IMR-90 (cell line): Measurements from ENCODE around the gene ZFP90. TPM values are rescaled to one million over a fixed set of nuclear protein-coding genes. Genes with fewer than 3 reads are reported as not detected.

Experiments used
- ATAC-seq: fragments of 200-7000 bp; cut with Tn5 transposase; 2 replicates; pipeline ENCODE4 v1.9.1; 2020; ENCODE audit warnings: low read depth, mild to moderate bottlenecking, moderate library complexity
- BruUV-seq: library from RNA; stranded (reverse); fragments of 400-500 nt; replicated peaks from 2 replicates; lab custom pipeline; 2021; lab: Mats Ljungman, UMichigan
- CTCF ChIA-PET: fragments of 300-600 bp; formaldehyde crosslinking; extraction: SDS; loops from one replicate; lab custom pipeline; 2021; ENCODE audit warnings: antibody characterized with exemption; lab: Yijun Ruan, JAX
- POLR2A ChIA-PET: fragments of 300-600 bp; sonication (Branson Sonifier 250); formaldehyde crosslinking; loops from one replicate; lab custom pipeline; 2022; ENCODE audit warnings: antibody characterized with exemption; ENCODE audit not compliant: unreplicated experiment; lab: Charles Lee
- DNase-seq: peaks from one replicate; pipeline ENCODE4 v3.0.0; 2013
- H2AFZ ChIP-seq: replicated peaks from 2 replicates; pipeline ENCODE3; 2013; ENCODE audit warnings: low read length, mild to moderate bottlenecking; ENCODE audit not compliant: poor library complexity
- H2AK5ac ChIP-seq: 2 replicates; pipeline ENCODE4 v1.6.1; 2013; ENCODE audit warnings: low read depth, low read length, inconsistent platforms
- H2AK9ac ChIP-seq: replicated peaks from 2 replicates; pipeline ENCODE3; 2013; ENCODE audit warnings: mild to moderate bottlenecking, low read depth, low read length, moderate library complexity; ENCODE audit not compliant: poor library complexity
- H2BK120ac ChIP-seq: 2 replicates; pipeline ENCODE4 v1.6.1; 2013; ENCODE audit warnings: low read depth, low read length, inconsistent platforms
- H2BK15ac ChIP-seq: 3 replicates; pipeline ENCODE4 v1.6.1; 2013; ENCODE audit warnings: low read depth, low read length, inconsistent platforms
- H2BK20ac ChIP-seq: 2 replicates; pipeline ENCODE4 v1.6.1; 2013; ENCODE audit warnings: low read depth, mild to moderate bottlenecking, inconsistent platforms, low read length, moderate library complexity
- H2BK5ac ChIP-seq: 2 replicates; pipeline ENCODE4 v1.6.1; 2013; ENCODE audit warnings: mild to moderate bottlenecking, low read depth, low read length, inconsistent platforms; ENCODE audit not compliant: poor library complexity, severe bottlenecking
- H3K14ac ChIP-seq: replicated peaks from 2 replicates; pipeline ENCODE4 v1.6.1; 2013; ENCODE audit warnings: low read depth, low read length, inconsistent platforms
- H3K18ac ChIP-seq: 2 replicates; pipeline ENCODE4 v1.6.1; 2013; ENCODE audit warnings: low read depth, low read length, control low read depth
- H3K23ac ChIP-seq: 2 replicates; pipeline ENCODE4 v1.6.1; 2013; ENCODE audit warnings: low read depth, low read length, inconsistent platforms
- H3K27ac ChIP-seq: 2 replicates; pipeline ENCODE4 v1.5.1; 2013; ENCODE audit warnings: mild to moderate bottlenecking, control low read depth, low read length; ENCODE audit not compliant: insufficient read depth
- H3K27me3 ChIP-seq: 2 replicates; pipeline ENCODE4 v1.6.1; 2013; ENCODE audit warnings: low read length; ENCODE audit not compliant: control insufficient read depth, insufficient read depth
- H3K36me3 ChIP-seq: 2 replicates; pipeline ENCODE4 v1.6.1; 2013; ENCODE audit warnings: low read length, mixed read lengths; ENCODE audit not compliant: control insufficient read depth, insufficient read depth
- H3K4ac ChIP-seq: 2 replicates; pipeline ENCODE4 v1.6.1; 2013; ENCODE audit warnings: low read depth, low read length, inconsistent platforms
- H3K4me1 ChIP-seq: 2 replicates; pipeline ENCODE4 v1.6.1; 2013; ENCODE audit warnings: low read length, mixed read lengths; ENCODE audit not compliant: control insufficient read depth, insufficient read depth
- H3K4me2 ChIP-seq: 2 replicates; pipeline ENCODE4 v1.6.1; 2013; ENCODE audit warnings: low read depth, mild to moderate bottlenecking, control low read depth, low read length, moderate library complexity
- H3K4me3 ChIP-seq: 2 replicates; pipeline ENCODE4 v1.5.1; 2013; ENCODE audit warnings: low read depth, mild to moderate bottlenecking, control low read depth, low read length, moderate library complexity; ENCODE audit not compliant: insufficient read depth
- H3K56ac ChIP-seq: 2 replicates; pipeline ENCODE4 v1.6.1; 2013; ENCODE audit warnings: low read length, inconsistent platforms; ENCODE audit not compliant: insufficient read depth; ENCODE audit errors: extremely low read depth
- H3K79me1 ChIP-seq, 2 experiments: 2 replicates each; pipeline ENCODE4 v1.6.1; 2013; ENCODE audit warnings: low read length in 2 of 2, inconsistent platforms in 1 of 2, low read depth in 1 of 2
- H3K9ac ChIP-seq: 2 replicates; pipeline ENCODE4 v1.6.1; 2013; ENCODE audit warnings: low read depth, low read length, control low read depth
- H3K9me1 ChIP-seq: 2 replicates; pipeline ENCODE4 v1.6.1; 2013; ENCODE audit warnings: low read length, inconsistent platforms; ENCODE audit not compliant: insufficient read depth
- H3K9me3 ChIP-seq: 2 replicates; pipeline ENCODE4 v1.6.1; 2013; ENCODE audit warnings: low read length; ENCODE audit not compliant: control insufficient read depth, insufficient read depth
- H4K20me1 ChIP-seq: 2 replicates; pipeline ENCODE4 v1.6.1; 2013; ENCODE audit warnings: low read length, inconsistent platforms; ENCODE audit not compliant: insufficient read depth
- H4K5ac ChIP-seq: 2 replicates; pipeline ENCODE4 v1.6.1; 2013; ENCODE audit warnings: mild to moderate bottlenecking, low read depth, low read length, control low read depth
- H4K8ac ChIP-seq, 2 experiments: 2 replicates each; pipeline ENCODE4 v1.6.1; 2013; ENCODE audit warnings: low read depth in 2 of 2, low read length in 2 of 2, control low read depth in 1 of 2, inconsistent platforms in 1 of 2
- H4K91ac ChIP-seq: 2 replicates; pipeline ENCODE4 v1.6.1; 2013; ENCODE audit warnings: low read depth, low read length, inconsistent platforms; ENCODE audit not compliant: insufficient read depth
- CEBPB ChIP-seq: IDR thresholded peaks from 2 replicates; pipeline ENCODE4 v1.6.1; 2012; ENCODE audit warnings: low read depth, low read length, improper control_type of control experiment
- WGBS, 2 experiments: methylation state at CpG; one replicate each; pipeline versions ENCODE4 v1.1.5 to v1.1.7; 2013; ENCODE audit warnings: missing lambda C conversion rate in 2 of 2; ENCODE audit not compliant: insufficient read length in 1 of 2; ENCODE audit errors: extremely low coverage in 2 of 2; 5-methylcytosine and 5-hydroxymethylcytosine counted together
- dilution Hi-C: fragments of 300-500 bp; cut with HindIII; formaldehyde crosslinking; loops from one replicate; pipeline ENCODE4 v1.14.3; 2018; ENCODE audit warnings: low sequenced_read_pairs; ENCODE audit not compliant: unreplicated experiment
- in situ Hi-C: fragments of 300-500 bp; cut with MboI; formaldehyde crosslinking; loops from 3 replicates; pipeline ENCODE4 v1.14.3; 2019; ENCODE audit warnings: low sequenced_read_pairs, inconsistent platforms, mixed read lengths
- intact Hi-C: fragments of 100-400 bp; cut with micrococcal nuclease; formaldehyde crosslinking; loops from 2 replicates; pipeline ENCODE4 v1.10.0; 2022
- polyA plus RNA-seq, 3 experiments: library from polyadenylated mRNA; depleted of rRNA; stranded (reverse); fragments of >200 nt; gene quantifications; 2 replicates each; pipeline ENCODE4 v1.2.3, GENCODE V29; 2012; ENCODE audit warnings: low replicate concordance in 1 of 3
- total RNA-seq: library from RNA; depleted of rRNA; stranded (reverse); fragments of >200 nt; gene quantifications from 2 replicates; pipeline ENCODE4 v1.2.3, GENCODE V29; 2012

Gene ZFP90
- total and polyA plus RNA-seq, 2 of the 4 experiments (the other 2 are of a cell fraction), result 7.3 to 22.6 TPM

- Histone ChIP-seq H3K23ac (no peak overlapping the region), H2BK20ac (no peak overlapping the region), H3K9me3 (peaks cover 6% of the 10 kb centered on the region; the same call in 1 of the 2 replicates), H3K27me3 (no peaks in the 10 kb centered on the region), H3K18ac (no peak overlapping the region), H3K79me1 (no peaks in the 10 kb centered on the region), H2BK15ac (no peak overlapping the region), H4K8ac (no peak overlapping the region), H3K14ac (no peak overlapping the region), H2BK120ac (no peak overlapping the region), H2AK9ac (no peak overlapping the region), H3K4me1 (no peaks in the 10 kb centered on the region), H2BK5ac (no peak overlapping the region), H3K56ac (no peak overlapping the region), H4K5ac (no peak overlapping the region), H4K20me1 (no peaks in the 10 kb centered on the region), H4K91ac (no peak overlapping the region), H3K4me2 (no peak overlapping the region), H3K4me3 (no peak overlapping the region), H3K9me1 (no peaks in the 10 kb centered on the region), H3K36me3 (no peaks in the 10 kb centered on the region), H3K27ac (no peak overlapping the region), H2AFZ (no peak overlapping the region), H3K9ac (no peak overlapping the region), H3K4ac (no peak overlapping the region), H2AK5ac (no peak overlapping the region)
- DNase-seq (no peak), ATAC-seq (no peak)
- dilution Hi-C loops, result no loop called here
- in situ Hi-C loops, result no loop called here
- 22% methylated on average over 3 of the region's 5 CpGs; no CpG with 5 or more reads in 1 of the 2 experiments for WGBS, 2 experiments
- ChIA-PET CTCF (no interaction called here), POLR2A (no interaction called here)
- BruUV-seq, result no TSS peak
- intact Hi-C loops, result no loop called here
- no peak for TF ChIP-seq CEBPB
Measured at GRCh38 chr16:68605746-68606145, 66.7 kb downstream of the ZFP90 start.
